HepG2 (cell line): Measurements from ENCODE around the gene INSIG2. TPM values are rescaled to one million over a fixed set of nuclear protein-coding genes. Genes with fewer than 3 reads are reported as not detected.

Experiments used
- CEBPG ChIP-seq: IDR thresholded peaks from 2 replicates; pipeline ENCODE4 v1.6.1; 2016
- EP300 ChIP-seq, 3 experiments: sonication (generic) in 1 of 3; formaldehyde crosslinking in 1 of 3; IDR thresholded peaks; 2 replicates each; pipeline versions ENCODE4 v1.5.1 to v1.6.1; 2011 to 2020; ENCODE audit warnings: low read depth in 2 of 3, low read length in 2 of 3, borderline replicate concordance in 1 of 3, improper control_type of control experiment in 1 of 3, mild to moderate bottlenecking in 1 of 3, missing genetic modification reagents in 1 of 3, moderate library complexity in 1 of 3
- ERF ChIP-seq: IDR thresholded peaks from 2 replicates; pipeline ENCODE4 v1.6.1; 2018; ENCODE audit warnings: missing biosample characterization, missing genetic modification reagents
- FOSL2 ChIP-seq: sonication (generic); formaldehyde crosslinking; IDR thresholded peaks from 2 replicates; pipeline ENCODE4 v1.4.0; 2020; ENCODE audit warnings: missing genetic modification reagents
- KDM6A ChIP-seq: IDR thresholded peaks from 2 replicates; pipeline ENCODE4 v1.6.1; 2016; ENCODE audit warnings: low read depth
- LCORL ChIP-seq, 2 experiments: fragments of 450-650 bp in 1 of 2; sonication (generic) in 1 of 2; formaldehyde crosslinking in 1 of 2; IDR thresholded peaks; 2 replicates each; pipeline versions ENCODE4 v1.5.0 to v1.6.1; 2017 to 2020; ENCODE audit warnings: antibody characterized with exemption in 1 of 2, missing genetic modification reagents in 1 of 2
- MED1 ChIP-seq: sonication (generic); formaldehyde crosslinking; IDR thresholded peaks from 2 replicates; pipeline ENCODE4 v1.4.0; 2020; ENCODE audit warnings: missing genetic modification reagents
- MEF2D ChIP-seq: sonication (generic); formaldehyde crosslinking; IDR thresholded peaks from 2 replicates; pipeline ENCODE4 v1.5.1; 2020; ENCODE audit warnings: mild to moderate bottlenecking, missing genetic modification reagents
- MIXL1 ChIP-seq: IDR thresholded peaks from 2 replicates; pipeline ENCODE4 v1.6.1; 2016
- MXI1 ChIP-seq: IDR thresholded peaks from 3 replicates; pipeline ENCODE4 v1.6.1; 2012; ENCODE audit warnings: low read depth, low read length, inconsistent platforms, borderline replicate concordance
- NFKBIZ ChIP-seq: IDR thresholded peaks from 2 replicates; pipeline ENCODE4 v1.6.1; 2018; ENCODE audit warnings: missing genetic modification reagents, missing compliant biosample characterization
- NR2F6 ChIP-seq, 2 experiments: IDR thresholded peaks; 2 replicates each; pipeline ENCODE4 v1.6.1; 2016; ENCODE audit warnings: antibody characterized with exemption in 1 of 2, mild to moderate bottlenecking in 1 of 2
- PCBP1 ChIP-seq: fragments of 200-400 bp; formaldehyde crosslinking; IDR thresholded peaks from 2 replicates; pipeline ENCODE4 v1.6.1; 2017; ENCODE audit warnings: mild to moderate bottlenecking, low read depth, low read length, borderline replicate concordance
- SMYD3 ChIP-seq: sonication (generic); formaldehyde crosslinking; IDR thresholded peaks from 2 replicates; pipeline ENCODE4 v1.8.1; 2023; ENCODE audit warnings: mild to moderate bottlenecking, missing genetic modification reagents
- TEAD3 ChIP-seq: optimal IDR thresholded peaks from 2 replicates; pipeline ENCODE3; 2016; ENCODE audit warnings: borderline replicate concordance
- YEATS2 ChIP-seq: sonication (generic); formaldehyde crosslinking; IDR thresholded peaks from 2 replicates; pipeline ENCODE4 v1.4.0; 2020; ENCODE audit warnings: missing genetic modification reagents, borderline replicate concordance
- ZBTB20 ChIP-seq: sonication (generic); formaldehyde crosslinking; IDR thresholded peaks from 2 replicates; pipeline ENCODE4 v1.8.1; 2023; ENCODE audit warnings: missing genetic modification reagents, low read depth, mild to moderate bottlenecking, borderline replicate concordance
- ZNF12 ChIP-seq: sonication (generic); formaldehyde crosslinking; IDR thresholded peaks from 2 replicates; pipeline ENCODE4 v1.5.0; 2020; ENCODE audit warnings: missing genetic modification reagents
- ZNF44 ChIP-seq: sonication (generic); formaldehyde crosslinking; IDR thresholded peaks from 2 replicates; pipeline ENCODE4 v1.5.1; 2020; ENCODE audit warnings: mild to moderate bottlenecking, missing genetic modification reagents
- ZNF567 ChIP-seq: sonication (generic); formaldehyde crosslinking; IDR thresholded peaks from 2 replicates; pipeline ENCODE4 v1.8.1; 2023; ENCODE audit warnings: mild to moderate bottlenecking, missing genetic modification reagents, borderline replicate concordance
- ZNF761 ChIP-seq: sonication (generic); formaldehyde crosslinking; conservative IDR thresholded peaks from 2 replicates; pipeline ENCODE4 v1.4.0; 2020; ENCODE audit warnings: mild to moderate bottlenecking, missing genetic modification reagents
- ZSCAN9 ChIP-seq: IDR thresholded peaks from 2 replicates; pipeline ENCODE4 v1.6.1; 2016; ENCODE audit warnings: borderline replicate concordance
- polyA plus RNA-seq, 8 experiments: library from polyadenylated mRNA; depleted of rRNA in 3 of 8; stranded (reverse) in 7 of 8; unstranded in 1 of 8; fragments of >200 nt; fragmentation: Illumina TruSeq in 4 of 8; extraction: Trizol in 4 of 8; gene quantifications; 2 replicates each; pipeline versions ENCODE4 v1.2.1 to v1.2.3, GENCODE V29; 2011 to 2016; ENCODE audit warnings: low read depth in 4 of 8, missing spikeins in 1 of 8, mixed read lengths in 1 of 8; ENCODE audit not compliant: insufficient read depth in 1 of 8
- total RNA-seq, 5 experiments: library from RNA; depleted of rRNA; stranded (reverse); fragments of >200 nt; fragmentation: Illumina TruSeq; extraction: Trizol; gene quantifications; 2 replicates each; pipeline ENCODE4 v1.2.3, GENCODE V29; 2016; ENCODE audit warnings: low read depth in 1 of 5
- TF ChIP-seq, protein P1 (sequence below): sonication (generic); formaldehyde crosslinking; IDR thresholded peaks from 2 replicates; pipeline ENCODE4 v1.4.0; 2020; ENCODE audit warnings: low read depth, missing genetic modification reagents
- TF ChIP-seq, protein P2 (sequence below): sonication (generic); formaldehyde crosslinking; IDR thresholded peaks from 2 replicates; pipeline ENCODE4 v1.5.1; 2020; ENCODE audit warnings: missing genetic modification reagents, mild to moderate bottlenecking, borderline replicate concordance
- TF ChIP-seq, protein P3 (sequence below): sonication (generic); formaldehyde crosslinking; IDR thresholded peaks from 2 replicates; pipeline ENCODE4 v1.8.1; 2023; ENCODE audit warnings: mild to moderate bottlenecking, moderate library complexity, missing genetic modification reagents

Gene INSIG2
- total and polyA plus RNA-seq, 2 of the 13 experiments (the other 11 are each of a cell fraction or from before 2014, with no cell fraction given) = 73.5 to 481 TPM

DNA sequence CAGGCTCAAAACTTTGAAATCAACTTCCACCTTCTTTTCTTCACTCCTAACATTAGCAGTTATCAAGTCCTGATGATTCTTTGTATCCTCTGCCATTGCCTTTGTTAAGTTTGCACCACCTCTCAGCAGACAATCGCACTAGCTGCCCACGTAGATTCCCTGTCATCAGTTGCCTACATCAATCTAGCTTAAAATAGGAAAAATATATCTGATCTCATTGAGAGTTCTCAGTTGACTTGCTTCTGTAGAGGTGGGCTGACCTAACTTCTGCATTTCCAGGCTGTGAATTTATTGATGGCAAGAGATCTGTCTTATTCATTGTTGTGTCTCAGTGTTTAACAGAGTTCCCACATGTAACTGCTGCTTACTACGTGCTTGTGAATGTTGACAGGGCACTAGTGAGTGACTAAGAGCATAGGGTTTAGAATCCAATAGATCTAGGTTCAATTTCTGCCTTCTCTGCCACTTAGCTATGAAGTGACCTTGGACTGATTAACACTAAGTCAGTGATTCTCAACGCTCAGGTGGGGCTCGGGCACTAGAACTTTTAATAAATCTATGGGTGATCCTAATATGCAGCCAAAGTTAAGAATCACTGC, 3.7 kb upstream of the INSIG2 start (continued):
- TF ChIP-seq PCBP1 = no peak
- no peak for TF ChIP-seq CEBPG (CRISPR knock-in tag)
- peak; percentile 44; the same call in 1 of the 2 replicates for TF ChIP-seq MEF2D
- TF ChIP-seq, protein P1, sequence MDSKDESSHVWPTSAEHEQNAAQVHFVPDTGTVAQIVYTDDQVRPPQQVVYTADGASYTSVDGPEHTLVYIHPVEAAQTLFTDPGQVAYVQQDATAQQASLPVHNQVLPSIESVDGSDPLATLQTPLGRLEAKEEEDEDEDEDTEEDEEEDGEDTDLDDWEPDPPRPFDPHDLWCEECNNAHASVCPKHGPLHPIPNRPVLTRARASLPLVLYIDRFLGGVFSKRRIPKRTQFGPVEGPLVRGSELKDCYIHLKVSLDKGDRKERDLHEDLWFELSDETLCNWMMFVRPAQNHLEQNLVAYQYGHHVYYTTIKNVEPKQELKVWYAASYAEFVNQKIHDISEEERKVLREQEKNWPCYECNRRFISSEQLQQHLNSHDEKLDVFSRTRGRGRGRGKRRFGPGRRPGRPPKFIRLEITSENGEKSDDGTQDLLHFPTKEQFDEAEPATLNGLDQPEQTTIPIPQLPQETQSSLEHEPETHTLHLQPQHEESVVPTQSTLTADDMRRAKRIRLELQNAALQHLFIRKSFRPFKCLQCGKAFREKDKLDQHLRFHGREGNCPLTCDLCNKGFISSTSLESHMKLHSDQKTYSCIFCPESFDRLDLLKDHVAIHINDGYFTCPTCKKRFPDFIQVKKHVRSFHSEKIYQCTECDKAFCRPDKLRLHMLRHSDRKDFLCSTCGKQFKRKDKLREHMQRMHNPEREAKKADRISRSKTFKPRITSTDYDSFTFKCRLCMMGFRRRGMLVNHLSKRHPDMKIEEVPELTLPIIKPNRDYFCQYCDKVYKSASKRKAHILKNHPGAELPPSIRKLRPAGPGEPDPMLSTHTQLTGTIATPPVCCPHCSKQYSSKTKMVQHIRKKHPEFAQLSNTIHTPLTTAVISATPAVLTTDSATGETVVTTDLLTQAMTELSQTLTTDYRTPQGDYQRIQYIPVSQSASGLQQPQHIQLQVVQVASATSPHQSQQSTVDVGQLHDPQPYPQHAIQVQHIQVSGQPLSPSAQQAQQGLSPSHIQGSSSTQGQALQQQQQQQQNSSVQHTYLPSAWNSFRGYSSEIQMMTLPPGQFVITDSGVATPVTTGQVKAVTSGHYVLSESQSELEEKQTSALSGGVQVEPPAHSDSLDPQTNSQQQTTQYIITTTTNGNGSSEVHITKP (CRISPR knock-in tag) = peak; percentile 6; the same call in 1 of the 2 replicates
- 0 out of 2 replicates have a peak, but pooled peaks have one; percentile 21 for TF ChIP-seq ZNF12
- TF ChIP-seq ZNF44 = no peak
- 0 out of 2 replicates have a peak, but pooled peaks have one; percentile 52 for TF ChIP-seq KDM6A (CRISPR knock-in tag)
- TF ChIP-seq LCORL (IDR thresholded peaks at IDR 0.05) = no peak
- TF ChIP-seq LCORL (CRISPR knock-in tag; IDR thresholded peaks at IDR 0.05) = peak; percentile 50; the same call in 1 of the 2 replicates
- TF ChIP-seq MXI1 = peak; percentile 36; the same call in 1 of the 3 replicates
- TF ChIP-seq EP300 (IDR thresholded peaks at IDR 0.05; ENCODE audit: low read depth in 2 of 2, low read length in 2 of 2) = peak in 1 of 2 experiments; percentile 41; a peak in 1 of 4 replicates
- TF ChIP-seq EP300 (CRISPR knock-in tag; IDR thresholded peaks at IDR 0.05; ENCODE audit: borderline replicate concordance) = no peak
- TF ChIP-seq FOSL2 (CRISPR knock-in tag) = peak; percentile 69
- TF ChIP-seq ZBTB20 (CRISPR knock-in tag) = peak; percentile 27; the same call in 1 of the 2 replicates
- TF ChIP-seq, protein P2, sequence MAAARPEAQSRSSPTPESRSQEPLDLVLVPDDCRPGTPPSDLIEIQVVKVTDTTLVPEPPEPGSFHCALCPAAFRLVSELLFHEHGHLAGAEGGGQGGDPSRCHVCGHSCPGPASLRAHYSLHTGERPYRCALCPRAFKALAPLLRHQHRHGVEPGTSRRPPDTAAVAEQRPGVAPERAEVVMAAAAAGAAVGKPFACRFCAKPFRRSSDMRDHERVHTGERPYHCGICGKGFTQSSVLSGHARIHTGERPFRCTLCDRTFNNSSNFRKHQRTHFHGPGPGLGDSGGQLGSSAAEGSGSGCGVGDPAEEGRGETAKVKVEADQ = no peak
- peak; percentile 54 for TF ChIP-seq TEAD3 (CRISPR knock-in tag)
- TF ChIP-seq SMYD3 (CRISPR knock-in tag) = 0 out of 2 replicates have a peak, but pooled peaks have one; percentile 25
- TF ChIP-seq NR2F6 (IDR thresholded peaks at IDR 0.05) = no peak
- peak; percentile 24; the same call in 1 of the 2 replicates for TF ChIP-seq NR2F6 (CRISPR knock-in tag; IDR thresholded peaks at IDR 0.05)
- no peak for TF ChIP-seq YEATS2 (CRISPR knock-in tag)
- 0 out of 2 replicates have a peak, but pooled peaks have one; percentile 18 for TF ChIP-seq ERF (CRISPR knock-in tag)
- TF ChIP-seq MIXL1 (CRISPR knock-in tag) = peak; percentile 47; the same call in 1 of the 2 replicates
- peak; percentile 75 for TF ChIP-seq MED1
- TF ChIP-seq, protein P3, sequence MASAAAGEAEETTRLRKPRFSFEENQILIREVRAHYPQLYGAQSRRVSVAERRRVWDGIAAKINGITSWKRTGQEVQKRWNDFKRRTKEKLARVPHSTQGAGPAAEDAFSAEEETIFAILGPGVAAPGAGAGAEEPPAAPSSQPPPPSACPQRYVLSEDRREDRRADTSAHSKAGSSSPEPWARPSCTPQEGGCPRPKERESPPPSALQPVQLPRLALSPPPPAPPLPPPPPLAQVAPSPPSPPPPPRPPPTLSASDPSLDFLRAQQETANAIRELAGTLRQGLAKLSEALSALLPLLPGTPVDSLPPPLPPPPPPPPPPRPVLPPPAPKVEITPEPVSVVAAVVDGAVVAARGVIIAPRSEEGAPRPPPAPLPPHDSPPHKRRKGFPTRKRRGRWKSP (CRISPR knock-in tag) = peak; percentile 10; the same call in 1 of the 2 replicates
- 0 out of 2 replicates have a peak, but pooled peaks have one; percentile 54 for TF ChIP-seq ZSCAN9 (CRISPR knock-in tag)
- no peak for TF ChIP-seq NFKBIZ (CRISPR knock-in tag)
- no peak for TF ChIP-seq ZNF761 (CRISPR knock-in tag)
- 0 out of 2 replicates have a peak, but pooled peaks have one; percentile 72 for TF ChIP-seq ZNF567
